Heart left ventricle (tissue), 13 donors: ENCODE data around the gene EBF4.
"Not testable (repeated sequence)": the region's sequence is repeated elsewhere in the genome, so short reads cannot be mapped to it uniquely, and the experiment has no call there.

Source experiments
- CTCF ChIP-seq, 12 donors: fragments of 200-600 bp; sonication (generic) in 4 of 12; IDR thresholded peaks; one replicate each; pipeline versions ENCODE4 v1.5.0 to v1.8.0; 2018 to 2022; ENCODE audit warnings: antibody characterized with exemption in 12 of 12, mild to moderate bottlenecking in 5 of 12
- POLR2A ChIP-seq, 2 donors: fragments of 450-650 bp; IDR thresholded peaks; one replicate each; pipeline ENCODE4 v1.6.1; 2017; ENCODE audit warnings: antibody characterized with exemption in 2 of 2, mild to moderate bottlenecking in 2 of 2, moderate library complexity in 2 of 2
- donor health status: ischemic (EF 13 %, LVEDD 7.1; RV severe dilation, severe dysfunction).
- donor health status: DM: no; HTN: yes; CAD: no.
- donor health status: DM: no; HTN: no; CAD: no.
- donor health status: ischemic (EF 25% LVEDD 6.9; RV normal size, moderate dysfunction).
- donor health status: ischemic (EF 25% LVEDD 5.7; RV mildly dilated, moderate dysfunction).
- donor health status: ischemic (EF 35%, LVEDD 5.7; RV mildly dilated, moderate dysfunction).
- donor health status: nonischemic (EF 11% LVEDD 7.7; RV severe dilation, severe dysfunction).
- donor health status: DM: yes; HTN: yes; CAD: no.
- donor health status: PGD.
- donor health status: ischemic (EF 29% LVEDD 5.4; RV normal size, mild dysfunction).
- donor health status: nonischemic (EF 23%, LVEDD 6.1; RV moderate dilation, normal function).

GRCh38 chr20:2684817-2685216 lies 7.8 kb upstream of the EBF4 start:
- TF ChIP-seq POLR2A, CTCF (IDR thresholded peaks at IDR 0.05): not testable (repeated sequence)
